H1 (cell line): ENCODE data around the gene PRRT1. TPM values are rescaled to one million over a fixed set of nuclear protein-coding genes. Genes with fewer than 3 reads are reported as not detected.

Source experiments
- CTCF ChIA-PET: fragments of 300-600 bp; sonication (Branson Sonifier 250); formaldehyde crosslinking; loops from one replicate; lab custom pipeline; 2021; ENCODE audit not compliant: partially characterized antibody; lab: Charles Lee
- POLR2A ChIA-PET: fragments of 300-600 bp; sonication (Branson Sonifier 250); formaldehyde crosslinking; loops from one replicate; lab custom pipeline; 2021; ENCODE audit warnings: inconsistent platforms; ENCODE audit not compliant: partially characterized antibody; lab: Charles Lee
- DNase-seq, 2 experiments: peaks; one replicate each; pipeline versions ENCODE4 v3.0.0 to v3.0.0-alpha.2; 2010 to 2022; ENCODE audit warnings: low spot score in 2 of 2, low read depth in 1 of 2, mixed read lengths in 1 of 2
- FAIRE-seq: peaks from 2 replicates; lab custom pipeline; 2011; peaks lifted over from hg19 to GRCh38; lab: Jason Lieb, UNC
- H2AFZ ChIP-seq: 2 replicates; pipeline ENCODE4 v1.8.1; 2012; ENCODE audit warnings: low read length, inconsistent platforms
- H2AK5ac ChIP-seq: 2 replicates; pipeline ENCODE4 v1.6.1; 2013; ENCODE audit warnings: low read depth, low read length
- H2BK120ac ChIP-seq: replicated peaks from 2 replicates; pipeline ENCODE3; 2013; ENCODE audit warnings: low read depth, low read length, inconsistent platforms
- H2BK12ac ChIP-seq: 2 replicates; pipeline ENCODE4 v1.6.1; 2013; ENCODE audit warnings: low read depth, low read length
- H2BK15ac ChIP-seq: 2 replicates; pipeline ENCODE4 v1.6.1; 2013; ENCODE audit warnings: low read length
- H2BK20ac ChIP-seq: 2 replicates; pipeline ENCODE4 v1.6.1; 2013; ENCODE audit warnings: low read length
- H2BK5ac ChIP-seq: 2 replicates; pipeline ENCODE4 v1.6.1; 2013; ENCODE audit warnings: low read depth, low read length
- H3K14ac ChIP-seq: 2 replicates; pipeline ENCODE4 v1.6.1; 2013; ENCODE audit warnings: inconsistent platforms; ENCODE audit not compliant: insufficient read length
- H3K18ac ChIP-seq: 2 replicates; pipeline ENCODE4 v1.6.1; 2013; ENCODE audit warnings: low read length; ENCODE audit errors: extremely low read depth
- H3K23ac ChIP-seq: 2 replicates; pipeline ENCODE4 v1.6.1; 2013; ENCODE audit warnings: inconsistent platforms; ENCODE audit not compliant: insufficient read length
- H3K23me2 ChIP-seq: 2 replicates; pipeline ENCODE4 v1.6.1; 2013; ENCODE audit warnings: low read depth, low read length
- H3K27ac ChIP-seq: 2 replicates; pipeline ENCODE4 v1.6.1; 2011; ENCODE audit warnings: low read depth, low read length, inconsistent platforms
- H3K27me3 ChIP-seq, 4 experiments: replicated peaks in 1 of 4; 1 replicate in 1 of 4; 2 replicates in 3 of 4; pipeline versions ENCODE4 v1.6.1 to v1.8.1; 2011 to 2013; ENCODE audit warnings: low read length in 3 of 4, mild to moderate bottlenecking in 3 of 4, inconsistent platforms in 2 of 4, mixed read lengths in 2 of 4, moderate library complexity in 1 of 4; ENCODE audit not compliant: control insufficient read depth in 3 of 4, insufficient read depth in 3 of 4; ENCODE audit errors: extremely low read depth in 1 of 4
- H3K36me3 ChIP-seq, 4 experiments: 2 replicates each; pipeline versions ENCODE4 v1.6.1 to v1.8.1; 2011 to 2013; ENCODE audit warnings: mild to moderate bottlenecking in 4 of 4, low read length in 3 of 4, moderate library complexity in 2 of 4, control low read depth in 1 of 4, inconsistent platforms in 1 of 4; ENCODE audit not compliant: insufficient read depth in 4 of 4, control insufficient read depth in 2 of 4
- H3K4ac ChIP-seq: replicated peaks from 2 replicates; pipeline ENCODE3; 2013; ENCODE audit warnings: low read length, low read depth, mixed read lengths, inconsistent platforms; ENCODE audit not compliant: insufficient read length
- H3K4me1 ChIP-seq, 4 experiments: replicated peaks in 1 of 4; 1 replicate in 1 of 4; 2 replicates in 3 of 4; pipeline versions ENCODE4 v1.6.1 to v1.8.1; 2011 to 2013; ENCODE audit warnings: low read length in 3 of 4, inconsistent platforms in 2 of 4, mixed read lengths in 1 of 4; ENCODE audit not compliant: insufficient read depth in 4 of 4, control insufficient read depth in 3 of 4
- H3K4me2 ChIP-seq, 2 experiments: 2 replicates each; pipeline versions ENCODE4 v1.6.1 to v1.8.1; 2011 to 2013; ENCODE audit warnings: low read depth in 2 of 2, low read length in 2 of 2, control low read depth in 1 of 2, inconsistent platforms in 1 of 2, mild to moderate bottlenecking in 1 of 2; ENCODE audit not compliant: insufficient read depth in 1 of 2
- H3K4me3 ChIP-seq, 4 experiments: fragments of 200-600, 300-600 bp in 1 of 4; sonication (generic), shearing (Covaris generic), sonication (Bioruptor Twin) in 1 of 4; 2 replicates each; pipeline versions ENCODE4 v1.5.1 to v1.8.1; 2011 to 2016; ENCODE audit warnings: low read length in 4 of 4, low read depth in 3 of 4, control low read depth in 2 of 4, inconsistent platforms in 2 of 4, mild to moderate bottlenecking in 2 of 4, mixed read lengths in 1 of 4, moderate library complexity in 1 of 4; ENCODE audit not compliant: insufficient read depth in 2 of 4; ENCODE audit errors: extremely low read depth in 1 of 4
- H3K56ac ChIP-seq: replicated peaks from 2 replicates; pipeline ENCODE3; 2013; ENCODE audit warnings: low read depth, mild to moderate bottlenecking, mixed read lengths, low read length, inconsistent platforms; ENCODE audit not compliant: insufficient read length
- H3K79me1 ChIP-seq: 2 replicates; pipeline ENCODE4 v1.6.1; 2013; ENCODE audit warnings: low read depth, low read length, control low read depth
- H3K79me2 ChIP-seq, 2 experiments: 2 replicates each; pipeline versions ENCODE4 v1.6.1 to v1.8.1; 2012 to 2013; ENCODE audit warnings: low read length in 2 of 2, mild to moderate bottlenecking in 2 of 2, inconsistent platforms in 1 of 2; ENCODE audit not compliant: insufficient read depth in 2 of 2, control insufficient read depth in 1 of 2
- H3K9ac ChIP-seq, 4 experiments: replicated peaks in 1 of 4; 1 replicate in 1 of 4; 2 replicates in 3 of 4; pipeline versions ENCODE4 v1.6.1 to v1.8.1; 2011 to 2013; ENCODE audit warnings: low read depth in 3 of 4, low read length in 3 of 4, control low read depth in 2 of 4, mild to moderate bottlenecking in 2 of 4, moderate library complexity in 2 of 4, inconsistent platforms in 1 of 4; ENCODE audit errors: extremely low read depth in 1 of 4
- H3K9me3 ChIP-seq, 2 experiments: 2 replicates each; pipeline versions ENCODE4 v1.6.1 to v1.8.1; 2012 to 2013; ENCODE audit warnings: mild to moderate bottlenecking in 2 of 2, moderate library complexity in 2 of 2, control low read depth in 1 of 2, inconsistent platforms in 1 of 2, low read depth in 1 of 2, low read length in 1 of 2, mixed read lengths in 1 of 2; ENCODE audit not compliant: insufficient read depth in 2 of 2
- H4K20me1 ChIP-seq, 2 experiments: replicated peaks in 1 of 2; 2 replicates each; pipeline versions ENCODE3 to v1.8.1; 2011 to 2013; ENCODE audit warnings: inconsistent platforms in 2 of 2, low read length in 2 of 2, mild to moderate bottlenecking in 1 of 2; ENCODE audit not compliant: insufficient read depth in 2 of 2, control insufficient read depth in 1 of 2
- H4K5ac ChIP-seq: 2 replicates; pipeline ENCODE4 v1.6.1; 2013; ENCODE audit warnings: low read length, low read depth, mixed read lengths, inconsistent platforms; ENCODE audit not compliant: insufficient read length
- H4K8ac ChIP-seq: 2 replicates; pipeline ENCODE4 v1.8.0; 2013; ENCODE audit warnings: mild to moderate bottlenecking, moderate library complexity, low read length, inconsistent platforms; ENCODE audit not compliant: insufficient read depth; ENCODE audit errors: extremely low read depth
- H4K91ac ChIP-seq: replicated peaks from 2 replicates; pipeline ENCODE3; 2013; ENCODE audit warnings: low read length, mixed read lengths, inconsistent platforms; ENCODE audit not compliant: insufficient read length
- BACH1 ChIP-seq: IDR thresholded peaks from 2 replicates; pipeline ENCODE4 v1.6.1; 2012; ENCODE audit warnings: low read length, improper control_type of control experiment
- JUN ChIP-seq: IDR thresholded peaks from 2 replicates; pipeline ENCODE4 v1.6.1; 2011; ENCODE audit warnings: low read depth, mild to moderate bottlenecking, improper control_type of control experiment, low read length
- WGBS, 2 experiments: shearing (Covaris generic) in 1 of 2; methylation state at CpG; one replicate each; pipeline versions ENCODE4 v1.1.6 to v1.1.7; 2013 to 2015; ENCODE audit warnings: low lambda C conversion rate in 2 of 2, mixed read lengths in 2 of 2, inconsistent platforms in 1 of 2, low coverage in 1 of 2, missing lambda C conversion rate in 1 of 2; ENCODE audit not compliant: insufficient replicate concordance in 2 of 2, insufficient coverage in 1 of 2, insufficient read length in 1 of 2; ENCODE audit errors: extremely low coverage in 1 of 2, missing lambda C conversion rate in 1 of 2; 5-methylcytosine and 5-hydroxymethylcytosine counted together
- polyA plus RNA-seq, 7 experiments: library from polyadenylated mRNA; depleted of rRNA in 3 of 7; stranded (reverse) in 5 of 7; unstranded in 2 of 7; fragments of >200 nt in 5 of 7; fragments of 200-250 nt in 2 of 7; gene quantifications; 1 replicate in 5 of 7; 2 replicates in 1 of 7; 4 replicates in 1 of 7; pipeline versions ENCODE4 v1.2.1 to v1.2.3, GENCODE V29; 2011 to 2013; ENCODE audit warnings: missing spikeins in 2 of 7, mixed read lengths in 2 of 7
- total RNA-seq: library from RNA; stranded (reverse); fragmentation: NEBNext Ultra II Directional; extraction: Animal tissue kit (Norgen Biotek cat#: 25700); gene quantifications from 2 replicates; pipeline ENCODE4 v1.2.1, GENCODE V29; 2021
- TF ChIP-seq, protein P1 (sequence below): IDR thresholded peaks from 2 replicates; pipeline ENCODE4 v1.6.1; 2012; ENCODE audit warnings: low read length, inconsistent platforms

Gene PRRT1
- total and polyA plus RNA-seq, 2 of the 8 experiments (the other 6 are each of a cell fraction or from before 2014, with no cell fraction given): 0.71 to 2.8 TPM

DNA sequence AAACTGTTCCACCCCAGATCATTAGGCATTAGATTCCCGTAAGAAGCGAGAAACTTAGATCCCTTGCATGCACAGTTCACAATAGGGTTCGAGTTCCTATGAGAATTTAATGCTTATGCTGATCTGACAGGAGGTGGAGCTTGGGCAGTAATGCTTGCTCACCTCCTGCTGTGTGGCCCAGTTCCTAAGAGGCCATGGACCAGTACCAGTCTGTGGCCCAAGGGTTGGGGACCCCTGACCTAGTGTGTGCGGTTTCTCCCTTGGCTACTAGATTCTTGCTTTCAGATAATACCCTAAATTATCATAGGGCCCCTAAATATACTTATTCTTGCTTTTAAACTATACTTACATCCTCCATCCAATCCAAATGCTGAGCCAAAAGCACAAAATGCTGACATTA is 42.6 kb upstream of the PRRT1 start:
- Histone ChIP-seq H3K79me1 (no peaks in the 10 kb centered on the region; the same call in 1 of the 2 replicates), H3K27ac (no peak overlapping the region), H3K27me3 (no peaks in the 10 kb centered on the region), H3K56ac (no peak overlapping the region), H2BK15ac (no peak overlapping the region), H3K4me3 (peak overlapping the region in 3 of 4 experiments; percentile 55 to 61 (median 60); a peak in 4 of 8 replicates), H3K4me1 (peaks cover 8 to 42% (median 24%) of the 10 kb centered on the region in 4 experiments), H3K14ac (no peak overlapping the region), H3K79me2 (peaks cover 0 to 2% of the 10 kb centered on the region in 2 experiments; a peak in 2 of 4 replicates), H3K23me2 (peaks cover 7% of the 10 kb centered on the region; the same call in 1 of the 2 replicates), H3K4me2 (peak overlapping the region; percentile 77 to 89; a peak in 2 of 4 replicates), H3K4ac (no peak overlapping the region), H2BK5ac (no peak overlapping the region), H4K5ac (no peak overlapping the region), H3K18ac (no peak overlapping the region), H3K9me3 (no peaks in the 10 kb centered on the region), H2BK20ac (no peak overlapping the region), H4K20me1 (no peaks in the 10 kb centered on the region), H3K23ac (no peak overlapping the region), H2AFZ (no peak overlapping the region), H3K9ac (no peak overlapping the region), H2BK12ac (no peak overlapping the region), H2BK120ac (no peak overlapping the region), H2AK5ac (no peak overlapping the region), H3K36me3 (no peaks in the 10 kb centered on the region), H4K8ac (no peak overlapping the region), H4K91ac (no peak overlapping the region)
- DNase-seq: no peak
- FAIRE-seq: no peak
- 90% methylated on average over 4 of the region's 4 CpGs; no CpG with 5 or more reads in 1 of the 2 experiments for WGBS, 2 experiments
- TF ChIP-seq, protein P1, sequence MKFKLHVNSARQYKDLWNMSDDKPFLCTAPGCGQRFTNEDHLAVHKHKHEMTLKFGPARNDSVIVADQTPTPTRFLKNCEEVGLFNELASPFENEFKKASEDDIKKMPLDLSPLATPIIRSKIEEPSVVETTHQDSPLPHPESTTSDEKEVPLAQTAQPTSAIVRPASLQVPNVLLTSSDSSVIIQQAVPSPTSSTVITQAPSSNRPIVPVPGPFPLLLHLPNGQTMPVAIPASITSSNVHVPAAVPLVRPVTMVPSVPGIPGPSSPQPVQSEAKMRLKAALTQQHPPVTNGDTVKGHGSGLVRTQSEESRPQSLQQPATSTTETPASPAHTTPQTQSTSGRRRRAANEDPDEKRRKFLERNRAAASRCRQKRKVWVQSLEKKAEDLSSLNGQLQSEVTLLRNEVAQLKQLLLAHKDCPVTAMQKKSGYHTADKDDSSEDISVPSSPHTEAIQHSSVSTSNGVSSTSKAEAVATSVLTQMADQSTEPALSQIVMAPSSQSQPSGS: 0 out of 2 replicates have a peak, but pooled peaks have one; percentile 8
- TF ChIP-seq JUN (no peak), BACH1 (no peak)
- POLR2A ChIA-PET: interaction anchor here (1.4 to 13.3 kb wide), 6 partner anchors 15 to 777 kb away, joined by 4 to 194 read pairs (median 9); partner anchors contain the start of genes AGPAT1, ATF6B, FKBPL and PRRT1
- CTCF ChIA-PET: interaction anchor here (1.3 kb wide), 2 partner anchors 24 to 46 kb away, joined by 3 to 4 read pairs; no protein-coding TSS in a partner anchor
